AG04449 (cell line): ENCODE data around the gene DCST1.

Experiments used
- CTCF ChIA-PET: fragments of 350-600 bp; formaldehyde crosslinking; extraction: SDS; loops from one replicate; lab custom pipeline; 2021; ENCODE audit warnings: antibody characterized with exemption; lab: Yijun Ruan, JAX
- POLR2A ChIA-PET: fragments of 400-600, 350-600 bp; formaldehyde crosslinking; extraction: SDS; loops from one replicate; lab custom pipeline; 2020; ENCODE audit warnings: antibody characterized with exemption, inconsistent platforms; lab: Yijun Ruan, JAX
- DNase-seq: peaks from one replicate; pipeline ENCODE4 v3.0.0-alpha.2; 2010; ENCODE audit warnings: low read depth, low spot score
- H3K4me3 ChIP-seq: 2 replicates; pipeline ENCODE4 v1.5.1; 2011; ENCODE audit warnings: low read depth, mild to moderate bottlenecking, control low read depth, low read length
- CTCF ChIP-seq: IDR thresholded peaks from one replicate; pipeline ENCODE4 v1.5.1; 2011; ENCODE audit warnings: mild to moderate bottlenecking, moderate library complexity, low read length, control low read depth, inconsistent platforms; ENCODE audit not compliant: insufficient read depth; ENCODE audit errors: missing control alignments

Gene DCST1

GRCh38 chr1:155072531-155073289 lies 39.1 kb downstream of the DCST1 start:
- DNase-seq: no peak
- TF ChIP-seq CTCF: no peak
- ChIA-PET POLR2A (no interaction called here), CTCF (interaction anchor here (0.9 to 10.6 kb wide), 9 partner anchors 11 to 28 kb away, joined by 3 to 122 read pairs (median 5); partner anchors contain the start of gene EFNA4)
- H3K4me3 ChIP-seq: no peak overlapping the region

GRCh38 chr1:155073377-155074242 lies 40.0 kb downstream of the DCST1 start:
- ChIA-PET CTCF (interaction anchor here (1.0 to 10.6 kb wide), 9 partner anchors 10 to 94 kb away, joined by 3 to 122 read pairs (median 5); partner anchors contain the start of genes ADAM15 and EFNA4), POLR2A (no interaction called here)
- DNase-seq: no peak

GRCh38 chr1:155075535-155075934 lies 41.9 kb downstream of the DCST1 start:
- H3K4me3 ChIP-seq: no peak overlapping the region
- no peak for TF ChIP-seq CTCF
- no peak for DNase-seq
- ChIA-PET POLR2A (no interaction called here), CTCF (interaction anchor here (1.0 to 10.6 kb wide), 12 partner anchors 10 to 406 kb away, joined by 3 to 122 read pairs (median 5); partner anchors contain the start of genes ADAM15, EFNA4, KRTCAP2 and TRIM46)

More at GRCh38 chr1:155073377-155074242, 40.0 kb downstream of the DCST1 start:
- H3K4me3 ChIP-seq: no peak overlapping the region
- no peak for TF ChIP-seq CTCF

- ChIA-PET CTCF (interaction anchor here (0.6 to 10.6 kb wide), 8 partner anchors 9 to 97 kb away, joined by 3 to 122 read pairs (median 12); partner anchors contain the start of genes ADAM15, EFNA4 and KRTCAP2), POLR2A (no interaction called here)
- no peak for DNase-seq
- no peak for TF ChIP-seq CTCF
- no peak overlapping the region for H3K4me3 ChIP-seq
These were observed 42.7 kb downstream of the DCST1 start for GRCh38 chr1:155076371-155076770.

- no peak for TF ChIP-seq CTCF
- ChIA-PET POLR2A (no interaction called here), CTCF (interaction anchor here (0.8 to 10.6 kb wide), 4 partner anchors 8 to 96 kb away, joined by 3 to 122 read pairs (median 40); partner anchors contain the start of genes EFNA4 and KRTCAP2)
- DNase-seq: no peak
- H3K4me3 ChIP-seq: no peak overlapping the region
These were observed 43.7 kb downstream of the DCST1 start for GRCh38 chr1:155077346-155077745.
